Stimulated activated CD4-positive, alpha-beta T cell treated with anti-CD3 and anti-CD28 coated beads, Interleukin-12 subunit alpha, Interleukin-12 subunit beta, amount 100 ng/mL, for 4 hours (primary cell): ENCODE results near the gene BPIFA1.

Experiments
- DNase-seq: peaks from one replicate; pipeline ENCODE4 v3.0.0-alpha.2; 2020

BPIFA1 gene

GRCh38 chr20:33242319-33243100 lies 6.7 kb downstream of the BPIFA1 start:
- no peak for DNase-seq

DNA sequence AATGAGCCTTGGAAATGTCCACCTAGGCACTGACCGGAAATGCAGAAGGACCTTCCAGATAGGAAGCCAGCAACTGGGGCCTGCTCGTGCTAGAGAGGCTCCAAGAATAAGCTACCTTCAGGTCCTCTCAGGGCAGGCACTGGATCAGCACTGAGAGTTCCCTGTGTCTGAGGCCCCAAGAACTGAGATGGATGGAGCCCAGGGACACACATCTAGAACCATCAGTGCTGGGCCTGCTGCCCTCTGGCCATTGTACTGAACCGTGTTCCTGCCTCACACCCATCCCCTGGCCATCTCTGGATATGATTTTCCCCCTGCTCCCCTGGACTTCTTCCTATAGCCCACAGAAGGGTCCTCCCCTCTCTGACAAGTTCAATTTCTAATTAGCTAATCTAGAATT lies 10.3 kb downstream of the BPIFA1 start:
- no peak for DNase-seq

DNA sequence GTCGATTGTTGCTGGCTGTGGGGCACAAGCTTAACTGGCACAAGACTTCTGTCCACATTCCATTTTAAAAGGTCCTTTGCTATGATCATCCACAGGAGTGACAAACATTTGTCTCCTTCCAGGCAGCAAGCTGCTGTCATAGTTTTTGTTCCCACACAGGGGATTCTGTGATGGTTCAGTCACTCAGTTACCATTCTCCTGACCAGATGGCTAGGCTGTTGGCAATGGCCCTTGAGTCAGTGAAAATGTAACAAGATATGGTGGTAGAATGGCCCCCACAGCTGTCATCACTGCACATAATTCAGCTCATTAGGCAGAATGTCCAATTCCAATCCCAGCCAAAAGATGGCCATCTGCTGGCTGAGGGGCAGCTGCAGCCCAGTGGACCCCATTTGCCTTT lies 13.7 kb downstream of the BPIFA1 start:
- DNase-seq, result no peak

DNA sequence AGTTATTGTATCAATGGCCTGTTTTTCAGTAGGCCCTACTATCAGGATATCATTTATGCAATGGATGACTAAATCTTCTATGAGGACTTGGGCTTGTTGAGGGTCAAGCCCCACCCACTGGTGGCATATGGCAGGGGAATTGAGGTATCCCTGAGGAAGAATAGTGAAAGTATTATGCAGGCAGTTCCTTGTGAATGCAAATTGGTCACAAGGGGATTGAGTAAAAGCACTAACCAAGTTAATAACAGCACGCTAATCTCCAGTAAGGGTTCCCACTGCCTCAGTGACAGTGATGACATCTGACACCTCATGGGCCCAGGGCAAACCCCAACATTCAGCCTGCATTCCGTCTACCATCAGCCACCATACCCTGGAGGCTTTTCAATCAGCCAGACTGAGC lies 14.9 kb downstream of the BPIFA1 start:
- no peak for DNase-seq

DNA sequence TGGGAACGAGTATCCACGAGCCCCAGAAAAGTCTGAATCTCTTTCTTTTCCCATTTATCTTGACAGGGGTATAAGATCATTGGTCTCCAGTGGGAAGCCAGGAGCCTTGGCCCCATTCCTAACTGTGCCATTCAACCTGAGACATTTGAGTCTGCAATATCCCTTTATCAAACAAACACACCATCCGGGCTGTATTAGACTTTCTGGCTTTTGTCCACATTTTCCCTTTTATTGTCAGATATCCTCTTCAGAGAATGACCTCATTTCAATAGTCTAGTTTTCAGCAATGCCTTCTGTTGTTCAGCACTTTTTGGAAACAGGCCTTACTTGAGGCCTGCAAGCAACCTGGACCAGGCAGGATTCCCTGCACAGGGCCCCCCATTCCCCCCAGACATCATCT lies 15.7 kb downstream of the BPIFA1 start:
- DNase-seq, result no peak

DNA sequence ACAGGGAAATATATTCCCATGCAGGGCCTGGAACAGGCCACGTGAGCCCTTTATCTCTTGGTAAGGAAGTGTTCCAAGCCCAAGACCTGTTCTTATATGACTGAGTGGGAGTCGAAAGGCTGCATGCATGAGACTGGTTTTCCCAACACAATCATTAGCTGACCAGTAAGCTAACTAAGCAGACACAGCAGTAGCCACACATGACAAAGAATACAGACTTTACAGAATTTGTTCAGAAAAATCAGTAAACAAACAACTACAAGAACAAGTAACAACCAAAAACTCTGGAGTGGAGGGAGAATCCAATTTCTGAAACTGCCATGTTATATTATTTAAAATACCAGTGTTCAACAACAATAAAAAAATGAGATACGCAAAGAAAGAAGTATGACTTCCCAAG lies 16.7 kb downstream of the BPIFA1 start:
- DNase-seq, result no peak

DNA sequence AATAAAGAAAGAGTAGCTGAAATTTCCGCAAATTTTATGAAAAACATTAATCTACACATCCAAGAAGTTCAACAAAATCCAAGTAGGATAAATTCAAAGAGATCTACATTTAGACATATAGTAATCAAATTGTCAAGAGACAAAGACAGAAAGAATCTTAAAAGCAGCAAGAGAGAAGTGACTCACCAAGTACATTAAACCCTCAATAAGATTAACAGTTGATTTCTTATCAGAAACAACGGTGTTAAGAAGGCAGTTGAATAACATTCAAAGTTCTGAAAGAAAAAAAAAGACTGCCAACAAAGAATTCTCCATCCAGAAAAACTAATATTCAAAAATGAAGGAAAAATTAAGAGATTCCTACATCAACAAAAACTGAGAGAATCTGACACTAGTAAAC lies 19.2 kb downstream of the BPIFA1 start:
- no peak for DNase-seq

GRCh38 chr20:33257237-33257636 lies 21.4 kb downstream of the BPIFA1 start:
- DNase-seq, result no peak

- no peak for DNase-seq
Observed at GRCh38 chr20:33259371-33259770, 23.6 kb downstream of the BPIFA1 start.

DNA sequence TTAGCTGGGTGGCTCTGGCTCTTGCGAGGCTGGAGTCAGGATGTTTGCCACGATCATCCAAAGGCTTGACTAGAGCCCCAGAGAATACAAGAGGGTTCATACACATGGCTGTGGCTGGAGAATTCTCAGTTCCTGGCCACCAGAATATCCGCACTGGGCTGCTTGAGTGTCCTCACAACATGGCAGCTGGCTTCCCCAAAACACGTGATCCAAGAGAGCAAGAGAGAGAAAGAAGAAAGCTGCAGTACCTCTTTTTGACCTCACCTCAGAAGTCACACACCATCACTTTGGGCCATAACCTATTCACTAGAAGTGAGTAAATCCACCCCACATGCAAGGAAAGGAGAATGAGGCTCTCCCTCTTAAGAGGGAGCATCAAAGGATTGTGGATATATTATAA lies 25.7 kb downstream of the BPIFA1 start:
- no peak for DNase-seq

- DNase-seq, result no peak
Observed at GRCh38 chr20:33262658-33263065, 26.9 kb downstream of the BPIFA1 start.

- no peak for DNase-seq
Observed at GRCh38 chr20:33263784-33264183, 28.0 kb downstream of the BPIFA1 start.

GRCh38 chr20:33267701-33268100 lies 31.9 kb downstream of the BPIFA1 start:
- no peak for DNase-seq

DNA sequence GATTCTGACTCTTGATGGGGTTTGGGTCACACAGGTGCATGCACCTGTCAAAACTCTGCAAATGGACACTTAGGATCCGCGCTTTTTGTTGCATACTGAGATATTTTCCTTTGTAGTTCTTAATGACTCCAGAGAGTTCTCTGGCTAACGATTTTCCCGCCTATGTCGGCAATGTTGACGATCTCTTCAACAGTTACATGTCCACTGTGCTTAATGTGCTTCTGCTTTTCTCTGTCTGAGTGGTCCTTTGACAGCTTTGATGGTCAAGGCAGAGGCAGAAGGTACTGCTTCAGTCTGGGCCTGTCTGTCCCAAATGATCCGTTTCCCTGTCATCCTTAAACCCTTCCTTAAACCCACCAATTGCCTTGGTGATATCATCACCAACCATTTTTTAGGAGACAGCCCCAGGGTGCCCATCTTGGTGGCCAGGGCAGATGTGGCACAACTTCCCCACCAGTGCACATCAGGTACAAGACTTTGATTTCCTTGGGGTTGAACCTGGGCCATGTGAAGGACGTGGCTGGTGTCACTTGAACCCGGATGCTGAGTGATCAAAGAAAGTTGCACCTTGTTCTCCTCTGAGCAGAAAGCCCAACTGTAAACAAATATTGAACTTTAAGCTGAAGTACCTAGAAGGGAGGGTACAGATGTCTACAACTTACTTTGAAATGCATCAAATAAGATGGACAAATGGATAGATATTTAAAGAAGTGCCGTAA lies 36.5 kb downstream of the BPIFA1 start:
- DNase-seq, result no peak

- no peak for DNase-seq
Observed at GRCh38 chr20:33273117-33273851, 37.5 kb downstream of the BPIFA1 start.

- no peak for DNase-seq
Observed at GRCh38 chr20:33275215-33275614, 39.4 kb downstream of the BPIFA1 start.

- no peak for DNase-seq
Observed at GRCh38 chr20:33275871-33276270, 40.1 kb downstream of the BPIFA1 start.

DNA sequence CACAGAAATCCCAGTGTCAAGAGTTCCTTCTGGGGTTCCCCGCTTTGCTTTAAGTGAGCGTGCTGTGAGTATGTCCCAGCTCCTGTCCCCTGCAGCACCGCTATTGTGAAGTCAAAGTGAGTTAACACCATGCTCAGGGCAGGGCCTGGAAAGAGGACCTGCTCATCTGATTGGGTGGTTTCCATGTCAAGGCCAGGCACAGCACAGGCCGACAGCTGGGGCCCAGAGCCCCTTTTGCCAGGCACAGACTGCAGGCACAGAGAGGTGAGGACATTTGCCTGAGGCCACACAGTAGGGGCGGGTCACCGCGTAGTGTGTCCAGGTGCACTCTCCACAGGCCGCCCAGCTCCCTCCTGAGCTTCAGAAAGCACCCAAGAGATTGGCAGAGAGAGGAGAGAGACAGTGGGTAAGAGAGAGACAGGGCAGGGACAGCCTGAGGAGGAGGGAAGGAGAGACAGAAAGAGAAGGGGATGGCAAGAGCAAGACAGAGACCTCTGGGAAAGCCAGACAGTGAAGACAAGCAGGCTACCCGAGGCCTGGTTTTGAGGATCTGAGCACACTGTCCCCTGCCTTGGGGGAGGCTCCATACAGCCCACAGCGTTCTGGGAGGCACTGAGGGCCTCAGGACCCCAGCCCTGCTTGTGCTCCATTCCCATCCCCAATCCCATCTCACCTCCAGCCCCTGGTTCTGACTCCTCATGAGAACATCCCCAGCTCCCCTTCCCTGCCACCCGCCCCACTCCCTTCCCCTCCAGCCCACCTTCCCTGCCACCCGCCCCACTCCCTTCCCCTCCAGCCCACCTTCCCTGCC lies 40.7 kb downstream of the BPIFA1 start:
- DNase-seq, result no peak

GRCh38 chr20:33277471-33278441 lies 42.0 kb downstream of the BPIFA1 start:
- DNase-seq, result no peak

DNA sequence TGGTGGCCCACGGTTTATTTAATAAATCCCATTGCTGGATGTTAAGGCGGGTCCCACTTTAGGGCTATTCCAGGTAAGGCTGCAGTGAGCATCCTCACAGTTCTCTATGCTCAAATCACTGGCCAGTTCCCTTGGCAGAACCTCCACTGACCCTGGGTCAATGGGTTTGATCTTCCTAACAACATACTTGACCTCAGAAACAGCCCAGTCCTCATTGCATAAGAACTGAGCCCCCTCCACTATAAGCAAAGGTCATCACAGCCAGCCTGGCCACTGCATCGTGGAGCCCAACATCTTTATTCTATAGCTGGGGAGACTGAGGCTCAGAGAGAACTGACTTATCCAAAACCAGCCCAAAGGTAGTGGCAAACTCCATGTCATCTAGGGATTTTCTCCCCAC lies 42.9 kb downstream of the BPIFA1 start:
- DNase-seq, result no peak

DNA sequence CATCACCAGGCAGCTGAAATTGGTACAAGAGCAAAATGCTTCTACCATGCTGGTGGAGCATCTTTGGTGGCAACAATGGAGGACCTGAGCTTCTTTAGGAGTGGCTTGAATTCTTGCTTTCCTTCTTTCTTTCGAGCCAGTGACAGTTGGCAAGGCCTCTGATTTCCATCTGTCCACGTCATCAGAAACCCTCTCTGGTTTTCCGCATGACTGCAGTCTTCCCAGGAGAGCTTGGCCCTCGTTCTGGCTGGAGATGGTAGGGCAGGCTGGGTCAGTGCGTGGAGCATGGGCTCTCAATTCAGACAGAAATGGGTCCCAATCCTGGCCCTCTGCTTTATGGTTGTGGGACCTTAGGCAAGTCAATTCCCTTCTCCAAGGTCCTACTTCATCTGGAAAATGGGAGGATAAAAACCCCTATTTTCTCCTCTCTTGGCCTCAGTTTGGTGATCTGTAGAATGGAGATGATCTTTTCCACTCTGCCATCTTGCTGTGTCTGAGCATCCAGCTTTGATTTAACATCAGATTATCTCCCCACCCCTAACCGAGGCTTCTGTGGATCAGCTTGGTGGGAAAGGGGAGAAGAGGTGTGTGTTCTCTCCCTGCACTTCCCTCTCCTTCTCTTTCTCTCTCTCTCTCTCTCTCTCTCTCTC lies 43.6 kb downstream of the BPIFA1 start:
- DNase-seq, result no peak
